Esophagus squamous epithelium (tissue), 4 donors: ENCODE data around the gene CMTM2.

ENCODE experiments used
- CTCF ChIP-seq, 6 experiments: fragments of 450-650 bp in 4 of 6; fragments of 200-600 bp in 2 of 6; sonication (generic) in 2 of 6; IDR thresholded peaks; one replicate each; pipeline ENCODE4 v1.5.1; 2016 to 2019; ENCODE audit warnings: antibody characterized with exemption in 6 of 6, mild to moderate bottlenecking in 4 of 6, moderate library complexity in 4 of 6
- POLR2A ChIP-seq, 4 donors: fragments of 450-650 bp; IDR thresholded peaks; one replicate each; pipeline ENCODE4 v1.6.1; 2017; ENCODE audit warnings: antibody characterized with exemption in 4 of 4, mild to moderate bottlenecking in 4 of 4, moderate library complexity in 3 of 4

- TF ChIP-seq CTCF (IDR thresholded peaks at IDR 0.05) (no peak), POLR2A (IDR thresholded peaks at IDR 0.05) (no peak)
These were observed 39.5 kb downstream of the CMTM2 start for GRCh38 chr16:66618588-66619375.
